Embryonic facial prominence (tissue), 1 donor: Measurements from ENCODE around the gene ALPP.
"Not testable (repeated sequence)": the region's sequence is repeated elsewhere in the genome, so short reads cannot be mapped to it uniquely, and the experiment has no call there.

Source experiments
- DNase-seq: peaks from one replicate; pipeline ENCODE4 v3.0.0-alpha.2; 2016; ENCODE audit errors: extremely low spot score

ALPP gene

GRCh38 chr2:232422051-232422450 lies 43.5 kb downstream of the ALPP start:
- DNase-seq: no peak

- not testable (repeated sequence) for DNase-seq
Measured at GRCh38 chr2:232422996-232423395, 44.4 kb downstream of the ALPP start.

GRCh38 chr2:232423407-232423806 lies 44.9 kb downstream of the ALPP start:
- DNase-seq: not testable (repeated sequence)

GRCh38 chr2:232431705-232432590 lies 53.4 kb downstream of the ALPP start:
- no peak for DNase-seq
